HG03354 (cell line): ENCODE measurements around the gene SLC9A2.

Experiments
- ATAC-seq: cut with Tn5 transposase; IDR thresholded peaks from one replicate; pipeline ENCODE4 v1.9.1; 2021; ENCODE audit warnings: mild to moderate bottlenecking; ENCODE audit not compliant: unreplicated experiment, poor library complexity, severe bottlenecking

The SLC9A2 gene

GRCh38 chr2:102664471-102664909 is 45.1 kb downstream of the SLC9A2 start:
- peak; percentile 66 for ATAC-seq

GRCh38 chr2:102667072-102667471 is 47.7 kb downstream of the SLC9A2 start:
- no peak for ATAC-seq

- no peak for ATAC-seq
These were observed 48.8 kb downstream of the SLC9A2 start for GRCh38 chr2:102668171-102668570.

GRCh38 chr2:102669401-102669800 is 50.0 kb downstream of the SLC9A2 start:
- no peak for ATAC-seq

DNA sequence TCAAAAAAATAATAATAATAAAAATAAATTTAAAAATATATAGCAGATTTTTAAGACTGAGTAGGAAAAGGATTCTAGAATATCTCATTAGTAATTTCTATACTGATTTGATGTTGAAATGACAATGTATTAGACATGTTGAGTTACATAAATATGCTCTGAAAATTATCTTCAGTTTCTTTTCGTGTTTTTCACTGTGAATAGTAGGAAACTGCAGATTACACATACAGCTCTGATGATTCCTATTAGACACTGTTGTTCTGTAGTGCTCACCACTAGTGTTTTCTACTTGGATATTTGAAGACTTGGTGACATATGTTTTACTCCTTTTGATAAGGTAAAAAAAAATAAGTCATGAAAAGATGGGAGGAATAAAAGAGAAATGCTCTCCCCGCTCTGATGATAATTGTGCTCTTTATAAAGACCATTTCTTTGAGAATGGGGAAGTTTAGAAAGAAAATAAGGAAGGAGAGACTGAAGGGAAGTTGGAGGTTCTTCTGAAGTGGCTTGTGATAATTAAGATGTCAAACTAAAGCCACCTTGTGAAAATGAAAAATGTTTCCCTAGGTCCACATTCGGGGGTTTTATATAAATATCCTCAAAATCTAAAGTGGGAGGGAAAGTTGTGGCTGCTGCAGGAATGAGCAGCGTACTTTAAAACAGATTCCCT is 52.9 kb downstream of the SLC9A2 start:
- ATAC-seq, result no peak

DNA sequence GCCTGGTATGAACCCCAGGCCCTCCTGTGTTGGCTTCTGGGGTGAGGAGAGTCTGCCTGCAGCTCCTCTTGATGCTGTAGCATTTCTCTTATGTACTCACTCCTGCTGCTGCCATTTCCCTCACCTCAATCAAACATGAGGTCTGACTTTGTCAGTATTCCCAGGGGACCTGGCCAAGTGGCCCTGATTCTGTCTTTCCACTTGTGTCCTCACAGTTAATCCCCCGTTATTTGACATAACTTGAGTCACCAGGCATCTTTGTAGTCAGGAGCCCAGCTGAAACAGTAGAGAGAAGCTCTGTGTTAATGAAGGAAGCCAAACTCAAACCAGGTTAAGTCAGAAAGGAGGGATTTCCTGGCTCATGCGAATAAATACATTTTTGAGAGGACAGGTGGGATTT is 55.0 kb downstream of the SLC9A2 start:
- no peak for ATAC-seq

GRCh38 chr2:102674836-102675235 is 55.5 kb downstream of the SLC9A2 start:
- no peak for ATAC-seq

DNA sequence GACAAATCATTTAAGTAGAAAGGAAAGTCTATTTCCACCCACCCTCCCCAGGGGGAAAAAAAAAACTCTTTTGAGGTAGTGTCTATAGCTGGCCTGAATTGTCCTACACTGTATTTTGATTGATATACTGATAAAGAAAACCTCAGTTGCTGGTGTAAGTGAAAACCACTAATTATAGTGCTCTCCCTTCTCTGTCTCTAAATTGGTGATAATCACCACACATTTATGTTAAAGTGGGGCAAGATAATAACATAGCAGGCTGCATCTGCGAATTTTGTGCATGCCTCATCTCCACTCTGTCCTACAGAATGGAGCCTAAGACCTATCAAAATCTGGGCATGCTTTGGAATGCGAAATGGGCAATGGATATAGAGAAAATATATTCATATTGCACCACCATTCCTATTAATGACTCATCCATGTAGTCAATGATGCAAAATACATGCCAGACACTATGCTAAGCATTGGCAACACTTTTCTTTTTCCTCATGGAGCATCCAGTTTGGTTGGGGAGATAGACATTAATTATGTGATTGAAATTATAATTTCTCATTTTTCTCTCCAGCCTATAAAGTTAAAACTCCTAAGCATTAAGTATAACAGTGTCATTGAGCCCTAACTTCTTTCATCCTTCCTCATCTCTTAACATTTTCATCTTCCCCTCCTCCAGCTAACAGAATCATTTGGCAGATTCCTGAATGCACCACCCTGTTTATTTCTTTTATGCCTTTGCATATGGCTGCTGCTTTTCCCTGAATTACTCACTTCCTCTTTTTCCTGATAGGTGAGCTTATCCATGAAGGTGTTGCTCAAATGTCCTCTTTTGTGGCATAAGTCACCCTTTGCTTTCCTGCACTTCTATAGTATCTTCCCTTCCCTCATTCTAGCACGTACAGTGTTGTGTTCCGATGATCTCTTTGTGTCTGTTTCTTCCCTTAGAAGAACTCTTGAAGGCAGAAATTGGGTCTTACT is 58.2 kb downstream of the SLC9A2 start:
- no peak for ATAC-seq

DNA sequence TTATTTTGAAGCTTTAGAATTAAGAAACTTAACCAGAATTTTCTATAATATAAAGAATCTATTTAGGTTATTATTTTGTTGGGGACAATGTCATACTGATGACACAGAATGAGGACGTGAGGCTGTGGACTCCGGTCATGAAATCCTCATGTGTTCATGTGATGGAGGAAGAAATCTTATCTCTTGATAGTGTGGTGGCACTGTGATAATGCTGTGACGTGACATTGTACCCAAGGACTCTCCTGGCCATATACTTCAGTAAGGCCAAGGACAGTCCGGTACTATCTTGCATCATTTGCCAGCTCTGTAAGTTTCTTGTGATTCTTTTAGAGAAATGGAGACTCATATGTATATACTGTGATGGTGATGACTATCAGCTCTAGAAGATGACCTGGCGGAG is 59.1 kb downstream of the SLC9A2 start:
- ATAC-seq, result no peak

- ATAC-seq, result peak; percentile 53
These were observed 67.4 kb downstream of the SLC9A2 start for GRCh38 chr2:102686479-102687439.

DNA sequence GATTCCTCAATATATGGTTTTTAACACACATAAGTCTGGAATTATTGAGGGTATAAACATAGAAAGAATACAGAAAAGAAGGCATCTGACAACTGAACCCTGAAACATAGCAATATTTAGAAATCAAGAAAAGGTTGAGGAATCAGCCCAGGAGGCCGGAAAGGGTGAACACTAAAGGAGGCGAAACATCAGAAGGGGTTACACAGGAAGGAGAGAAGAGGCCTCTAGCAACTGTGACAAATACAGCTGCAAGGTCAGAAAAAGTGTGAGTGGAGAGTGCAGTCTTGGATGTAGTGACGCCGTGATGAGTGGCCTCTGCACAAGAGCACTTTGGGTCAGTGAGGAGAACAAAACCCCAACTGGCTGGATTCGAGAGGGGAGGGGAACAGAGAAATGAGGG is 70.7 kb downstream of the SLC9A2 start:
- ATAC-seq, result no peak

DNA sequence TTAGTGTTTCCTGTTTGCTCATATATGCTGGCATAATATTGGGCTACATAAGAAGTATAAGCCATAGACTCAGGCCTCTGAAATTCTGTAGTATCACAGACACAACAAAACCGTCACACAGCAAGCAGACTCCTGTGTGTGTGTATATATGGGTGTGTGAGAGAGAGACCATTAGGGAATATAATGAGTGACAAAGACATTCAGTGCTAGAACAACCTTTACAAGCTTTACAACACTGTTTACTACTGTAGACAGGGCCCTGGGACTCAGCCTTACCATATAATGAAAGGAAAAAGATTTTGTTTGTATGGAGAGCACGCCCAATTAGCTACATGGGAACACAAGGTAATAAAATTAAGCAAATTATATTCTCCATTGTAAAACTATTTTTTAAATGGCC is 77.1 kb downstream of the SLC9A2 start:
- no peak for ATAC-seq

DNA sequence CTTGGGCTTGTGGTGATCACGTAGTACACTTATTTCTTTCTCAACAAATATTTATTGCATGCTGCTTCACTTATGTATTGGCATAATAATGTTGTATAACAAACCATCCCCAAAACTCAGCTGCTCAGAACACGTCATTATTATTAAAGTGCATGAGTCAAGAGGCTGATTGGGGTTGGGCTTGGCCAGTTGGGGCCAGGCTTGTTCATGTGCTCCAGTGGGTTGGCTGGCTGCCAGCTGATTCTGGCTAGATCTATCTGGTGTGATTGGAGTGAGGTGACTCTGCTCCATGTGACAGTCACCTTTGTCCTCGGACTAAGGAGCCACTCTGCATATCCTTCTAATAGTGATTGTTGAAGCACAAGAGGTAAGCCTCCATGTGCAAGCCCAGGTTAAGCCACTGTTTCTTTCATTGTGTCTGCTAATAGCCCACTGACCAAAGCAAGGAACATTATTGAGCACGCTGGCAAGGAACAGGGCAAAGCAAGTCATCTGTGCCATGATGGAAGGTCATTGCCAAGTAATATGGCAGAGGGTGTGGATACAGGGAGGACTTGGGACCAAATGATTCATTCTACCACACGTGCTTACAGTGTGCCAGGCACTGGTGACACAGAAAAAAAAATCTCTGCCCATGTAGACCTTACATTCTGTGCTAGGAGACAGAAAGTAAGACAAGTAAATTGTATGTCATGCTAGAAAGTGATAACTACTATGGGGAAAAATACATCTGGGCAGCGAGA is 79.2 kb downstream of the SLC9A2 start:
- no peak for ATAC-seq

GRCh38 chr2:102703305-102703704 is 84.0 kb downstream of the SLC9A2 start:
- no peak for ATAC-seq

DNA sequence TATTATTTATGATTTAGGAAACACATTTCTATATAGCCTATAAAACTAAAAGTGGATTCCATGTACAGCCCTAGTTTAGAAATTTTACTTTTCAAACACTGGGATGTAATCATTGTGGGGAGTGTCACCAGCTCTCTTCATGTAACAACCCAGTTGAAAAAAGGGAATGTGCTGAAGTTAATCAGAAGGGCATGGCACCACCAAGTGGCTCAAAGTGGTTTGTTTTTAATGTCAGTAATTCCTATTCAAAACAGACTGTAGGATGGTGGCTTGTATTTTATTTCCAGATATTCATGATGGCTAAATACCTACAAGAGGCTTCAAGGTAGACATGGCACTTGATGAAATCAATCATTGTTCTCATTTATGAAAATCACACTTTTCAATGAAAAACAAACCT is 84.4 kb downstream of the SLC9A2 start:
- ATAC-seq, result no peak

DNA sequence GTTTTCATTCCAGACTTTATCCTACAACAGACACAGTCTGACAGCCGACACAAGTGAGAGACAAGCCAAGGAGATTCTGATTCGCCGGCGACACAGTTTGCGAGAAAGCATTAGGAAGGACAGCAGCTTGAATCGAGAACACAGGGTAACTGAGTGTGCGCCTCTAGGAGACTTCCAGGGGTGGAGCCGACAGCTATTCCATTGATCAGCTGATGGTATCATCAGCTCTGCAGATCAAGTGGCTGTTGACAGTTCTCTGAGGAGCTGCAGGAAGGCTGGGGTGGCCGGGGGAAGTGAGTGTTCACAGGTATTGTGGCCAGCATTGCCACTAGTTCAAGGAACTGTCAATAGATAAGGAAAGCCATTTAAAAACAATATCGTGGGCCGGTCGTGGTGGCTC is 85.2 kb downstream of the SLC9A2 start:
- ATAC-seq, result no peak

DNA sequence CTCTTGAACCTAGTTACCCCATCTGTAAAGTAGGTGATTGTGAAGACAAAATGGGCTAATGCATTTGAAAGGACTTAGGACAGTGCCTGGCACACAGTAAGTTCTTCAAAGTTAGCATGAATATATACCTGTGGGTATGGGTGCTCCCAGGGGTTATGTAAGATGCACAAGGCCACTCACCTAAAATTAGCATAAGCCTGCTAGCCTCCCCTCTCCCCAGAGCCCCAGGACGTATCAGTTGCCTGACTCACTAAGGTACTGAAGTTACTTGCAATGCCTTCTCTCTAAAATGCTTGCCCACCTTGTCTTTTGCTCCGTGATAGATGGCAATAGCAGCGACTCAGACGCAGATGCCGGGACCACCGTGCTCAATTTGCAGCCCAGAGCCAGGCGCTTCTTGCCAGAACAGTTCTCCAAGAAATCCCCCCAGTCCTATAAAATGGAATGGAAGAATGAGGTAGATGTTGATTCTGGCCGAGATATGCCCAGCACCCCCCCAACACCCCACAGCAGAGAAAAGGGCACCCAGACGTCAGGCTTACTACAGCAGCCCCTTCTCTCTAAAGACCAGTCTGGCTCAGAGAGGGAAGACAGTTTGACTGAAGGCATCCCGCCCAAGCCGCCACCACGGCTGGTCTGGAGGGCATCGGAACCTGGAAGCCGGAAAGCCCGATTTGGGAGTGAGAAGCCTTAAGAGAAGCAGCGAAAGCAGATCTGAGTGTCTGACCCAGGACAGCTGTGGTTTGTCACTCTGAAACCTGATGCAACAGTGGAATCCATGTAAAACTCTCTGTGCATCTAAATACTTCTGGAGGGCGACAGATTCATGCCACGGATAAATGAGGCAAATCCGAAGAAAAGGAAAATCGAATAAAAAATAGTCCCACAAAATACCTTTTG is 88.7 kb downstream of the SLC9A2 start:
- no peak for ATAC-seq

GRCh38 chr2:102708847-102709559 is 89.7 kb downstream of the SLC9A2 start:
- ATAC-seq, result no peak
